Keratinocyte (primary cell): Measurements from ENCODE around the gene ANGPTL8. TPM values are rescaled to one million over a fixed set of nuclear protein-coding genes. Genes with fewer than 3 reads are reported as not detected.

Experiments used
- DNase-seq: peaks from one replicate; pipeline ENCODE4 v3.0.0-alpha.2; 2011; ENCODE audit warnings: low read depth, missing footprints, low spot score
- FAIRE-seq: peaks from 2 replicates; lab custom pipeline; 2011; peaks lifted over from hg19 to GRCh38; lab: Jason Lieb, UNC
- H2AFZ ChIP-seq: 2 replicates; pipeline ENCODE4 v1.6.0; 2012; ENCODE audit warnings: low read length, control low read depth, inconsistent platforms; ENCODE audit not compliant: control insufficient read depth
- H3K27ac ChIP-seq: 2 replicates; pipeline ENCODE4 v1.5.1; 2011; ENCODE audit warnings: low read length; ENCODE audit not compliant: control insufficient read depth, insufficient read depth
- H3K27me3 ChIP-seq: 3 replicates; pipeline ENCODE4 v1.6.0; 2011; ENCODE audit warnings: low read length; ENCODE audit not compliant: control insufficient read depth, insufficient read depth; ENCODE audit errors: extremely low read depth
- H3K36me3 ChIP-seq, 2 experiments: 2 replicates in 1 of 2; 3 replicates in 1 of 2; pipeline ENCODE4 v1.5.1; 2011; ENCODE audit warnings: low read length in 2 of 2, mild to moderate bottlenecking in 1 of 2; ENCODE audit not compliant: control insufficient read depth in 2 of 2, insufficient read depth in 2 of 2; ENCODE audit errors: extremely low read depth in 1 of 2
- H3K4me1 ChIP-seq: 3 replicates; pipeline ENCODE4 v1.5.1; 2011; ENCODE audit warnings: low read length; ENCODE audit not compliant: control insufficient read depth, insufficient read depth; ENCODE audit errors: extremely low read depth
- H3K4me2 ChIP-seq: 3 replicates; pipeline ENCODE4 v1.6.0; 2011; ENCODE audit warnings: low read depth, low read length; ENCODE audit not compliant: control insufficient read depth, insufficient read depth; ENCODE audit errors: extremely low read depth
- H3K4me3 ChIP-seq, 3 experiments: fragments of 200-600 bp in 1 of 3; sonication (generic) in 1 of 3; 2 replicates in 2 of 3; 3 replicates in 1 of 3; pipeline ENCODE4 v1.5.1; 2011 to 2016; ENCODE audit warnings: low read length in 3 of 3, mild to moderate bottlenecking in 3 of 3, control low read depth in 2 of 3, inconsistent platforms in 1 of 3, low read depth in 1 of 3, mixed read lengths in 1 of 3, mixed run types in 1 of 3, moderate library complexity in 1 of 3; ENCODE audit not compliant: control insufficient read depth in 2 of 3, insufficient read depth in 2 of 3; ENCODE audit errors: extremely low read depth in 1 of 3
- H3K79me2 ChIP-seq: 2 replicates; pipeline ENCODE4 v1.6.0; 2012; ENCODE audit warnings: low read length; ENCODE audit not compliant: control insufficient read depth, insufficient read depth
- H3K9ac ChIP-seq: 3 replicates; pipeline ENCODE4 v1.6.0; 2011; ENCODE audit warnings: low read length; ENCODE audit not compliant: control insufficient read depth, insufficient read depth; ENCODE audit errors: extremely low read depth
- H3K9me1 ChIP-seq: 3 replicates; pipeline ENCODE4 v1.6.0; 2011; ENCODE audit warnings: low read length; ENCODE audit not compliant: control insufficient read depth, insufficient read depth; ENCODE audit errors: extremely low read depth
- H3K9me3 ChIP-seq: 2 replicates; pipeline ENCODE4 v1.5.1; 2012; ENCODE audit warnings: low read depth, low read length; ENCODE audit not compliant: control insufficient read depth
- H4K20me1 ChIP-seq: 3 replicates; pipeline ENCODE4 v1.6.0; 2011; ENCODE audit warnings: low read length; ENCODE audit not compliant: control insufficient read depth, insufficient read depth; ENCODE audit errors: extremely low read depth
- EZH2 ChIP-seq: IDR thresholded peaks from one replicate; pipeline ENCODE4 v1.6.1; 2012; ENCODE audit warnings: inconsistent platforms, mild to moderate bottlenecking, low read length, moderate library complexity
- dilution Hi-C: fragments of 300-500 bp; cut with MboI; formaldehyde crosslinking; loops from one replicate; pipeline ENCODE4 v1.7.0; 2020; ENCODE audit warnings: low sequenced_read_pairs; ENCODE audit not compliant: extremely low pct_ligation_motif_present
- polyA plus RNA-seq, 5 experiments: library from polyadenylated mRNA; depleted of rRNA in 3 of 5; stranded (reverse) in 3 of 5; stranded (forward) in 1 of 5; unstranded in 1 of 5; fragments of >200 nt; gene quantifications; 1 replicate in 1 of 5; 2 replicates in 3 of 5; 3 replicates in 1 of 5; pipeline versions ENCODE4 v1.2.1 to v1.2.3, GENCODE V29; 2011 to 2012; ENCODE audit warnings: missing spikeins in 2 of 5, low read depth in 1 of 5, low replicate concordance in 1 of 5
- TF ChIP-seq, protein P1 (sequence below), 3 experiments: IDR thresholded peaks in 1 of 3; conservative IDR thresholded peaks in 1 of 3; optimal IDR thresholded peaks in 1 of 3; 2 replicates in 2 of 3; 3 replicates in 1 of 3; pipeline versions ENCODE3 to v1.5.1; 2011; ENCODE audit warnings: low read length in 3 of 3, mild to moderate bottlenecking in 3 of 3, moderate library complexity in 2 of 3, control low read depth in 1 of 3, inconsistent platforms in 1 of 3; ENCODE audit not compliant: insufficient read depth in 2 of 3; ENCODE audit errors: extremely low read depth in 1 of 3

Gene ANGPTL8
- polyA plus RNA-seq, 1 donor (not counting 4 experiments of a cell fraction or from before 2014, with no cell fraction given) = 0.18 TPM

DNA sequence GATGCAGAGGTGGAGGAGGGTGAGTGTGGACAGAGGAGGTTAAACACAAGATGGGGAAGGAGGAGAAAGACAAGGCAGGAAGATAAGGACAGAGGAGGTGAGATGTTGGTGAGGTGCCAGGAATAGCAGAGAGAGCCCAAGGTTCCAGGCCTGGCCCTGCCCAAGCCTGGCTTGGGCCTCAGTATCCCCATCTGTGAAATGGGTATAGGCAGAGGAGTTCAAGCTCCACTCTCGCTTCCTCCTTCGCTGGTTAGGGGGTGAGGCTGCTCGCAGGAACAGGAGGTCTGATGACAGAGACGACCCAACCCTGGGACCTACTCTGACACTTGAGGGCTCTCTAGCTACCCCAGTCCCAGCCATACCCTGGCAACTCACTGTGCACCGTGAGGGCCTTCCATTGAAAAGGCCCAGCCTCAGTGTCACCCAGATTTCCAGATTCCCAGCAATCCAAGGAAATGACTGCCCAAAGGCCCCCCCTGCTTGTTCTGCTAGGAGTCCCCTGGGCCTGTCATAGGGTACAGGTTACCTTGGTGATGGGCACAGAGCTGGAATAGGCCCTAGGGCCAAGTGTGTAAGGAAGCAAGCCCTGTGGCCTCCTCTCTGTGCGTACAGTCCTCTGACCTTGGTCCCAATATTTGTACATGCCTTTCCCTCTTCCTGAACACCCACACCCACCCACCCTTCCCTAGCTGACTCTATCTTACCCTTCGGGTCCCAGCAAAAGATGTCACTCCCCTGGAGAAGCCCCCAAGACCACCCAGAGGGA is 8.6 kb upstream of the ANGPTL8 start:
- H3K9ac ChIP-seq = no peak overlapping the region
- TF ChIP-seq, protein P1, sequence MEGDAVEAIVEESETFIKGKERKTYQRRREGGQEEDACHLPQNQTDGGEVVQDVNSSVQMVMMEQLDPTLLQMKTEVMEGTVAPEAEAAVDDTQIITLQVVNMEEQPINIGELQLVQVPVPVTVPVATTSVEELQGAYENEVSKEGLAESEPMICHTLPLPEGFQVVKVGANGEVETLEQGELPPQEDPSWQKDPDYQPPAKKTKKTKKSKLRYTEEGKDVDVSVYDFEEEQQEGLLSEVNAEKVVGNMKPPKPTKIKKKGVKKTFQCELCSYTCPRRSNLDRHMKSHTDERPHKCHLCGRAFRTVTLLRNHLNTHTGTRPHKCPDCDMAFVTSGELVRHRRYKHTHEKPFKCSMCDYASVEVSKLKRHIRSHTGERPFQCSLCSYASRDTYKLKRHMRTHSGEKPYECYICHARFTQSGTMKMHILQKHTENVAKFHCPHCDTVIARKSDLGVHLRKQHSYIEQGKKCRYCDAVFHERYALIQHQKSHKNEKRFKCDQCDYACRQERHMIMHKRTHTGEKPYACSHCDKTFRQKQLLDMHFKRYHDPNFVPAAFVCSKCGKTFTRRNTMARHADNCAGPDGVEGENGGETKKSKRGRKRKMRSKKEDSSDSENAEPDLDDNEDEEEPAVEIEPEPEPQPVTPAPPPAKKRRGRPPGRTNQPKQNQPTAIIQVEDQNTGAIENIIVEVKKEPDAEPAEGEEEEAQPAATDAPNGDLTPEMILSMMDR (optimal IDR thresholded peaks at IDR 0.05 in 1 of 3, IDR thresholded peaks at IDR 0.05 in 1 of 3, conservative IDR thresholded peaks at IDR 0.05 in 1 of 3; ENCODE audit: extremely low read depth in 1 of 3, insufficient read depth in 2 of 3, low read length in 3 of 3) = no peak
- TF ChIP-seq EZH2 = no peak
- no peak overlapping the region for H2AFZ ChIP-seq
- H3K9me3 ChIP-seq = no peaks in the 10 kb centered on the region
- no peaks in the 10 kb centered on the region for H4K20me1 ChIP-seq
- no peak overlapping the region for H3K4me2 ChIP-seq
- FAIRE-seq (no peak), DNase-seq (no peak)
- no peaks in the 10 kb centered on the region for H3K4me1 ChIP-seq
- no peaks in the 10 kb centered on the region for H3K27me3 ChIP-seq
- no peaks in the 10 kb centered on the region for H3K9me1 ChIP-seq
- peaks cover 7 to 18% of the 10 kb centered on the region in 2 experiments for H3K36me3 ChIP-seq
- dilution Hi-C loops = no loop called here
- H3K27ac ChIP-seq = no peak overlapping the region
- H3K79me2 ChIP-seq = no peaks in the 10 kb centered on the region
- no peak overlapping the region for H3K4me3 ChIP-seq

DNA sequence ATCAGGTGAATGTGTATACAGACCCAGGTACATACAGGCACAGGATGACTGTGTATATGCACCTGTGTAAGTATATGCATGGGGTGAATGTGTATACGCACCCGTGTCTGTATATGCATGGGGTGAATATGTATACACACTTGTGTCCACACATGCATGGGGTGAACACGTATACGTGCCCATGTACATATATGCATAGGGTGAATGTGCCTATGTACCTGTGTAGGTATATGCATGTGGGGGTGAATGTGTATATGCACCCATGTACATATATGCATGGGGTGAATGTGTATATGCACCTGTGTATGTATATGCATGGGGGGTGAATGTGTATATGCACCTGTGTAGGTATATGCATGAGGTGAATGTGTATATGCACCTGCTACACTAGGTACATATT is 6.9 kb upstream of the ANGPTL8 start:
- Histone ChIP-seq H3K4me2 (no peak overlapping the region), H3K9me3 (no peaks in the 10 kb centered on the region), H4K20me1 (no peaks in the 10 kb centered on the region), H3K4me3 (no peak overlapping the region), H3K79me2 (no peaks in the 10 kb centered on the region), H3K27me3 (no peaks in the 10 kb centered on the region), H2AFZ (no peak overlapping the region), H3K9me1 (no peaks in the 10 kb centered on the region), H3K9ac (no peak overlapping the region), H3K36me3 (peaks cover 7 to 20% of the 10 kb centered on the region in 2 experiments), H3K4me1 (no peaks in the 10 kb centered on the region), H3K27ac (no peak overlapping the region)
- TF ChIP-seq, protein P1 (optimal IDR thresholded peaks at IDR 0.05 in 1 of 3, IDR thresholded peaks at IDR 0.05 in 1 of 3, conservative IDR thresholded peaks at IDR 0.05 in 1 of 3; ENCODE audit: extremely low read depth in 1 of 3, insufficient read depth in 2 of 3, low read length in 3 of 3) = no peak
- TF ChIP-seq EZH2 = no peak
- dilution Hi-C loops = no loop called here
- DNase-seq = no peak
- no peak for FAIRE-seq
